Measurements from ENCODE around the gene MMP25. TPM values are rescaled to one million over a fixed set of nuclear protein-coding genes. Genes with fewer than 3 reads are reported as not detected.

MMP25 gene
- total RNA-seq, 2 experiments from 2014 or later = 0.42 to 0.80 TPM

DNA sequence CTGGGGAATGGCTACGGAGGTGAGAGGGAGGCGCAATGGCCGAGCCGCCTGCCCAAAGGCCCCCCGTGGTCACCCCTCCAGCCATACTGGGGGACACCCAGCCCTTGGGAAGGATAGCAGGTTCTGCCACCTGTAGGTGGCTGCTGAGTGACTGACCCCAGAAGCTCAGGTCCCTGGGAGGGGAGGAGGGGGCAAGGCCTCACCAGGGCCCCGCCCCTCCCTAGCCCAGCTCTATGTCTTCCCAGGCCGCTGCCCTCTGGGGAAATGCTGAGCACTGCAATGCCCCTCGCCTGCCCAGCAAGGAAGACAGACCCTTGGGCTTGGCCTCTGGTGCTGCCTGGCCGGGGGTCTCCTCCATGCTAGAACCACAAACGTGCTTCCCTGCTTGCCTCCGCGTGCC is 45.0 kb upstream of the MMP25 start:
- DNase-seq = no peak
- H3K27ac Mint-ChIP-seq = no peak overlapping the region
- H3K36me3 Mint-ChIP-seq (ENCODE audit: low read depth) = no peaks in the 10 kb centered on the region
- no peak overlapping the region for H3K4me3 Mint-ChIP-seq
- CTCF ChIA-PET = interaction anchor here (2.9 to 11.4 kb wide), 2 partner anchors 19 to 28 kb away, joined by 38 to 181 read pairs; partner anchors contain the start of gene TNFRSF12A
- peaks cover 12% of the 10 kb centered on the region for H3K27me3 Mint-ChIP-seq
- H3K9me3 ChIP-seq (ENCODE audit: control insufficient read depth in 1 of 2, insufficient read depth in 1 of 2, low read length in 2 of 2) = no peaks in the 10 kb centered on the region
- no peak overlapping the region for H3K27ac ChIP-seq (ENCODE audit: low read depth in 1 of 2, low read length in 2 of 2)
- H3K36me3 ChIP-seq (ENCODE audit: insufficient read depth, low read length) = no peaks in the 10 kb centered on the region
- TF ChIP-seq, protein P1, sequence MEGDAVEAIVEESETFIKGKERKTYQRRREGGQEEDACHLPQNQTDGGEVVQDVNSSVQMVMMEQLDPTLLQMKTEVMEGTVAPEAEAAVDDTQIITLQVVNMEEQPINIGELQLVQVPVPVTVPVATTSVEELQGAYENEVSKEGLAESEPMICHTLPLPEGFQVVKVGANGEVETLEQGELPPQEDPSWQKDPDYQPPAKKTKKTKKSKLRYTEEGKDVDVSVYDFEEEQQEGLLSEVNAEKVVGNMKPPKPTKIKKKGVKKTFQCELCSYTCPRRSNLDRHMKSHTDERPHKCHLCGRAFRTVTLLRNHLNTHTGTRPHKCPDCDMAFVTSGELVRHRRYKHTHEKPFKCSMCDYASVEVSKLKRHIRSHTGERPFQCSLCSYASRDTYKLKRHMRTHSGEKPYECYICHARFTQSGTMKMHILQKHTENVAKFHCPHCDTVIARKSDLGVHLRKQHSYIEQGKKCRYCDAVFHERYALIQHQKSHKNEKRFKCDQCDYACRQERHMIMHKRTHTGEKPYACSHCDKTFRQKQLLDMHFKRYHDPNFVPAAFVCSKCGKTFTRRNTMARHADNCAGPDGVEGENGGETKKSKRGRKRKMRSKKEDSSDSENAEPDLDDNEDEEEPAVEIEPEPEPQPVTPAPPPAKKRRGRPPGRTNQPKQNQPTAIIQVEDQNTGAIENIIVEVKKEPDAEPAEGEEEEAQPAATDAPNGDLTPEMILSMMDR (IDR thresholded peaks at IDR 0.05) = no peak
- H3K9me3 Mint-ChIP-seq = no peaks in the 10 kb centered on the region
- intact Hi-C loops (cut with DNase I, micrococcal nuclease) = loop anchor here in 1 of 2 experiments (5.0 kb wide), 2 partner anchors 56 to 166 kb away; no protein-coding TSS in a partner anchor
- peaks cover 0 to 3% of the 10 kb centered on the region in 2 experiments for H3K27me3 ChIP-seq (ENCODE audit: control insufficient read depth in 1 of 2, insufficient read depth in 2 of 2, low read length in 2 of 2)
- ATAC-seq (ENCODE audit: poor library complexity) = no peak
- no peak overlapping the region for H3K4me3 ChIP-seq (ENCODE audit: low read length)
- peaks cover 10% of the 10 kb centered on the region for H3K4me1 Mint-ChIP-seq (ENCODE audit: low read depth)
- peaks cover 9% of the 10 kb centered on the region for H3K4me1 ChIP-seq (ENCODE audit: insufficient read depth, low read length)
- POLR2A ChIA-PET = interaction anchor here (2.0 kb wide), 2 partner anchors 22 to 27 kb away, joined by 5 read pairs; no protein-coding TSS in a partner anchor

DNA sequence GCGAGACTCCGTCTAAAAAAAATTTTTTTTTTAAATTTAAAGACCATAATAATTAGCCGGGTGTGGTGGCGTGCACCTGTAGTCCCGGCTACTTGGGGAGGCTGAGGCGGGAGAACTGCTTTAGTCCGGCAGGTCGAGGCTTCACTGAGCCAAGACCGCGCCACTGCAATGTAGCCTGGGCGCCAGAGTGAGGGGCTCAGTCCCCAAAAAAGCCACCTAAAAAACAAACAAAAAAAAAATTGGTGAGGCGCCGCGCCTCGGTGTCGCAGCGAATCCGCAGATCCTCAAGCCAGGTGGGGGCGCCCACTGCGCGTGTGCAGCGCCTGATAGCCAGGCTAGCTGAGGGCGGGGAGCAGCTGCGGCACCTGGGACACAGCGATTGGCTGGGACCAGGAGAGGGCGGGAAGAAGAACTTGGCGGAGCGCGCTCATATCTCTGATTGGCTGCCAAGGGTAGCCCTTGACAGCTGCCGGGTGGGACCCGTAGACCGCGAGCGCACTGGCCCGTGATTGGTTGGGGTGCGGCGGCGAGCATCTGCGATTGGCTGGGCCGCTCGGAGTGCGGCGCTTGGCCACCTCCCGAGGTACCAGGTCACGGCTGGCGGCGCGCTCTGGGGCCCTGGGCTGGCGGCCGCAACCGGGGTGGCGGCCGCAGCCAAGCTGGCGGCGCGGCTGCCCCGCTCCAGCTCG is 42.6 kb upstream of the MMP25 start:
- DNase-seq (peak; percentile 90 to 99 (median 95)), ATAC-seq (ENCODE audit: poor library complexity) (peak; percentile 99)
- TF ChIP-seq, protein P1 (IDR thresholded peaks at IDR 0.05) = peak; percentile 64
- H3K36me3 Mint-ChIP-seq (ENCODE audit: low read depth) = no peaks in the 10 kb centered on the region
- Histone ChIP-seq H3K36me3 (ENCODE audit: insufficient read depth, low read length) (no peaks in the 10 kb centered on the region), H3K4me1 (ENCODE audit: insufficient read depth, low read length) (peaks cover 32% of the 10 kb centered on the region), H3K27me3 (ENCODE audit: control insufficient read depth in 1 of 2, insufficient read depth in 2 of 2, low read length in 2 of 2) (peaks cover 0 to 3% of the 10 kb centered on the region in 2 experiments), H3K9me3 (ENCODE audit: control insufficient read depth in 1 of 2, insufficient read depth in 1 of 2, low read length in 2 of 2) (no peaks in the 10 kb centered on the region), H3K4me3 (ENCODE audit: low read length) (no peak overlapping the region), H3K27ac (ENCODE audit: low read depth in 1 of 2, low read length in 2 of 2) (no peak overlapping the region)
- ChIA-PET CTCF (interaction anchor here (0.7 to 11.4 kb wide), 10 partner anchors 17 to 125 kb away, joined by 3 to 181 read pairs (median 6); partner anchors contain the start of genes HCFC1R1, MMP25, THOC6 and TNFRSF12A), POLR2A (interaction anchor here (0.6 to 2.7 kb wide), 13 partner anchors 16 to 181 kb away, joined by 3 to 20 read pairs (median 4); partner anchors contain the start of genes HCFC1R1, KREMEN2 and TNFRSF12A)
- intact Hi-C loops (cut with DNase I, micrococcal nuclease) = loop anchor here (1.0 to 5.0 kb wide), 5 partner anchors 17 to 164 kb away; partner anchors contain the start of gene TNFRSF12A (in 1 of the 2)
- H3K27me3 Mint-ChIP-seq = peaks cover 27% of the 10 kb centered on the region
- peak overlapping the region; percentile 67 for H3K4me3 Mint-ChIP-seq
- H3K9me3 Mint-ChIP-seq = no peaks in the 10 kb centered on the region
- H3K4me1 Mint-ChIP-seq (ENCODE audit: low read depth) = peaks cover 31% of the 10 kb centered on the region
- H3K27ac Mint-ChIP-seq = peak overlapping the region; percentile 13

DNA sequence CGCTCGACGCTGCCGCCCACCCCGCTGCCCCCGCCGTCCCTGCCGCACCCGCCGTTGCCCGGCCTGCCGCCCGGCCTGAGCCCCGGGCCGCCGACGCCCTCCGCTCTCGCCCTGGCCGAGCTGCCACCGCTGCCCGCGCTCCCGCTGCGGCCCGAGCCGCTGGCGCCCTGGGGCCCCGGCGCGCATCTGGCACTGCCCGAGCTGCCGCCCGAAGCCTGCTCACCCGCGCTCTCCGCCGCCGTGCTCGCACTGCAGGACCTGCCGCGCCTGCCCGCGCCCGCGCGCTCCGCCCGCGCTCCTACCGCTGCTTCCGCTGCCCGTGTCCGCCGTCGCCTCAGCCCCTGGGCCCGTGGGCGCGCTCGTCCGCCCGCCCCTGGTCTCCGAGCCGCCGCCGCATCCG is 42.0 kb upstream of the MMP25 start:
- ChIA-PET POLR2A (interaction anchor here (0.6 to 2.7 kb wide), 13 partner anchors 16 to 180 kb away, joined by 3 to 20 read pairs (median 4); partner anchors contain the start of genes HCFC1R1, KREMEN2 and TNFRSF12A), CTCF (interaction anchor here (0.7 to 11.4 kb wide), 10 partner anchors 16 to 125 kb away, joined by 3 to 181 read pairs (median 6); partner anchors contain the start of genes HCFC1R1, MMP25, THOC6 and TNFRSF12A)
- H3K27ac ChIP-seq (ENCODE audit: low read depth in 1 of 2, low read length in 2 of 2) = no peak overlapping the region
- no peak overlapping the region for H3K4me3 ChIP-seq (ENCODE audit: low read length)
- Mint-ChIP-seq H3K36me3 (ENCODE audit: low read depth) (no peaks in the 10 kb centered on the region), H3K4me1 (ENCODE audit: low read depth) (peaks cover 33% of the 10 kb centered on the region), H3K9me3 (no peaks in the 10 kb centered on the region), H3K4me3 (no peak overlapping the region), H3K27ac (no peak overlapping the region), H3K27me3 (peaks cover 27% of the 10 kb centered on the region)
- H3K27me3 ChIP-seq (ENCODE audit: control insufficient read depth in 1 of 2, insufficient read depth in 2 of 2, low read length in 2 of 2) = peaks cover 0 to 3% of the 10 kb centered on the region in 2 experiments
- ATAC-seq (ENCODE audit: poor library complexity) = no peak
- no peaks in the 10 kb centered on the region for H3K9me3 ChIP-seq (ENCODE audit: control insufficient read depth in 1 of 2, insufficient read depth in 1 of 2, low read length in 2 of 2)
- no peaks in the 10 kb centered on the region for H3K36me3 ChIP-seq (ENCODE audit: insufficient read depth, low read length)
- intact Hi-C loops (cut with DNase I, micrococcal nuclease) = loop anchor here (2.0 to 5.0 kb wide), 3 partner anchors 16 to 163 kb away; partner anchors contain the start of gene TNFRSF12A (in 1 of the 2)
- H3K4me1 ChIP-seq (ENCODE audit: insufficient read depth, low read length) = peaks cover 38% of the 10 kb centered on the region
- TF ChIP-seq, protein P1 (IDR thresholded peaks at IDR 0.05) = no peak
- DNase-seq = peak in 2 of 14 experiments; percentile 51 to 56
